ENCODE measurements around the gene TMEM119.
"Not testable (repeated sequence)": the region's sequence is repeated elsewhere in the genome, so short reads cannot be mapped to it uniquely, and the experiment has no call there.

Gene TMEM119

DNA sequence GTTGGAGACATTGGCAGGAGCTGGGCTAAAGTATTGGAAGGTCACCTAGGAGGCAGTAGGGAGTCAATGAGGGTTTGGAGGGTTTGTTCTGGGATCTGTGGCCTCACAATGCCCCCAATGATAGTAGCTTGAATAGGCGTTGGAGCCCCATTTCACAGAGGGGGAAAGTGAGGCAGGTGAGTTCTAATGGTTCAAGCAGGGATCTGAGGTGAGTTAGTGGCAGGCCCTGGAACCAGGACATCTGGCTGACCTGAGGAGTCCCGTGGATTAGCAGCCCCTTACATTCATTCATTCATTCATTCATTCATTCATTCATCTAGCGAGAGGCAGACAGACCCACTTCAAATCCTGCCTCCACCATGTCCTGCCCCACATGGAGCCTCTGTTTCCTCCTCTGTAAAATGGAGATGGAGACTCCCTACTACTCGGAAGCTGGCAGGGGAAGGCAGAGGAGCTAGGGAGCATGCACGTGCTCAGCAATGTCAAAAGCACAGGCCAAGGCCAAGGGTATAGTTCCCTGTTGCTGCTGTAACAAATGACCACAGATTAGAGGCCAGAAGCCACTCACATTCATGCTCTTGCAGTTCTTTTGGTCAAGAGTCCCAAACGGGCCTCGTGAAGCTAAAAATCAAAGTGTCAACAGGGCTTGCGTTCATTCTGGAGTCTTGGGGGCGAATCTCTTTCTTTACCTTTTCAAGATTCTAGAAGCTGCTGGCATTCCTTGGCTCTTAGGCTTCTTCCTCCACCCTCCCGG is 2.2 kb upstream of the TMEM119 start:
- no peak for DNase-seq (ENCODE audit: low spot score)

GRCh38 chr12:108599541-108599940 is 1.7 kb upstream of the TMEM119 start:
- no peak for DNase-seq (ENCODE audit: low spot score)

DNA sequence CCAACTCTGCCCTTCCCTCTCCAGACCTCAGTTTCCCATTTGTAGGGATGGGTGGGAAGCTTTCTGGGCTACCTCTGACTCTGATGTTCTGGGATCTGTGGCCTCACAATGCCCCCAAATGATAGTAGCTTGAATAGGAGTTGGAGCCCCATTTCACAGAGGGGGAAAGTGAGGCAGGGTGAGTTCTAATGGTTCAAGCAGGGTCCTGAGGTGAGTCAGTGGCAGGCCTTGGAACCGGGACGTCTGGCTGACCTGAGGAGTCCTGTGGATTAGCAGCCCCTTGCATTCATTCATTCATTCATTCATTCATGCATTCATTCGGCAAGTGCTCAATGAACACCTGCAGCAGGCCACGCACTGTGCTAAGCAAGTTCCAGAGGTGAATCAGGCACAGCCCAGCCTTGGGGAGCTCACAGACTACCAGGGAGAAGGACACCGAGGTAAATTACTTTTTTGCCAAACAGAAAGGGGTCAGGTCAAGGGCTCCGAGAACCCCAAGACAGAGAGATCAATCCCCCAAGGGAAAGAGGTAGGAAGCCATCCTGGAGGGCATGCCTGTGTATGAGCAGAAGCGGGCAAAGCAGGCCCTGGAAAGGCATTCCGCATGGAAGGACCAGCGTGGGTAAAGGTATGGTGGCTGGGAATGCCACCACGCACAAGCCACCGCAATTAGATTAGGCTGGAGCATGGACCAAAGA is 818 bp upstream of the TMEM119 start:
- DNase-seq (ENCODE audit: low spot score): no peak

- no peak for DNase-seq (ENCODE audit: low spot score)
Measured at GRCh38 chr12:108596854-108597558, 878 bp downstream of the TMEM119 start.

DNA sequence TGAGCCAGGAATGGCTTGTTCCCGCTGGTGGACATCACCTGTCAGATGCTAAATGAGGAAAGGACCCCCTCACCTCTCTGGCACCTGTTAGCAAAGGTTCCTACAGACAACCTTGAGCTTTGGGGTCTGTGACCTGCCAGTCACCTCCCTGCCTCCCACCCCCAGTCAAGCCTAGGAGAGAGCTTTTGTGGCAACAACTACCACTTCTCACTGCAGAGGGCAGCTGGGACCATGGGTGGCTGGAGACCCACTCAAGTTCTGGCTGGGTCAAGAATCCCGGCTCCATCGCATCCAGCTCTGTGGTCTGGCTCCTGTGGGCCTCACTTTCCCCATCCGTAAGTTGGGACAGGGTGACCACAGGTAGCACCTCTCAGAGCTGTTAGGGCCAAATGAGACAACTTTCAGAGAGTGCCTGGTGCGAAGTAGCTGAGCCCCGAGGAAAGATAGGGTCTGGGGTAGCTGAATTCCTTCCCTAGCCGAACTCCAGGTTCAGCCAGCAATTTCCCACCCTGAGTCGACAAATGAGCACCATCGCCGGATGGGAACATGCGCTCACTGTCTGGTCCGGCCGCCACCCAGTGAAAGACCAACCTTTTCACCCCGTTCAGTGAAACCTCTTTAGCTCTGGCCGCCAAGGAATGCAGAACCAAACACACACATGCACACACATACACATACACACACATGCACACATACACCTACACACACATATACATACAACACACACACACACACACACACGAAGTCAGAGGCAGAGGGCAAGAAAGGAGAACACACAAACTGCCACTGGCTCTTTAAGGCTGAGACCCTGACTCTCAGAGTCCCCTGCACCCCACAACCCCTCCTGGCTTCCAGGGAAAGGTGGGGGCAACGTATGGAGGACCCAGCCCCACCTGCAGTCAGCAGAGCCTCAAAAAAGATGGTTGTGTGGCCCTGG is 1.9 kb downstream of the TMEM119 start:
- no peak for DNase-seq (ENCODE audit: low spot score)

DNA sequence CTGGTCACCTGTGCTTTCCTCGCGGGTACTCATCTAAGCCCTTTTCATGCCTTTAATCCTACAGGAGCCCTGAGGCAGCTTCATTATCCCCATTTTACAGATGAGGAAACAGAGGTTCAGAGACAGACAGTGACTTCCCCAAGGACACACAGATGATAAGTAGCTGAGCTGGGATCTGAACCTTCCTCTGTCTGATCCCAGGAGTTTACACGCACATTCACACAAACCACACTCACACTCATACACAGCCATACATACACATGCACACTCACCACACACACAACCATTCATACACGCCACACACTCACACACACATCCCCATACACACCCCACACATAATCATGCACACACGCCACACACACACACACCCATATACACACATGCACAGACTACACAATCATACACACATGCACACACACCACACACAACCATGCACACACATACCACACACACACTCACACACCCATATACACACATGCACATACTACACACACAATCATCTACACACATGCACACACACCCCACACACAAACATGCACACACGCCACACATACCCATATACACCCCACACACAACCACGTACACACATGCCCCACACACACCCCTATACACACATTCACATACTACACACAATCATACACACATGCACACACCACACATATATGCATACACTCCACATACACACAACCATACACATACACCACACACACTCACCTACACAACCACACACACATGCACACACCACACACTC is 2.7 kb downstream of the TMEM119 start:
- DNase-seq (ENCODE audit: low spot score): no peak

DNA sequence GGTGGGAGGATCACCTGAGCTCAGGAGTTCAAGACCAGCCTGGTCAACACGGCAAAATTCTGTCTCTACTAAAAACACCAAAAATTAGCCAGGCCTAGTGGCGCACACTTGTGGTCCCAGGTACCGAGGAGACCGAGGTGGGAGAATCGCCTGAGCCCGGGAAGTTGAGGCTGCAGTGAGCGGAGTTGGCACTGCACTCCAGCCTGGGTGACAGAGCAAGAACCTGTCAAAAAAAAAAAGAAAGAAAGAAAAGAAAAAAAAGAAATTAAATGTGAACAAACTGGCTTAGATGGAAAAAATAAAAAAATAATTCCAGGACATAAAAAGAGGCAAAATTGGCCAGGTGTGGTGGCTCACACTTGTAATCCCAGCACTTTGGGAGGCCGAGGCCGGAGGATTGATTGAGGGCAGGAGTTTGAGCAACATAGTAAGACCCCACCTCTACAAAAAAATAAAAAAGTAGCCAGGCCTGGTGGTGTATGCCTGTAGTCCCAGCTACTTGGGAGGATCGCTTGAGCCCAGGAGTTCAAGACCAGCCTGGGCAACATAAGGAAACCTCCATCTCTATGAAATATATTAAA is 3.5 kb downstream of the TMEM119 start:
- no peak for DNase-seq (ENCODE audit: low spot score)

DNA sequence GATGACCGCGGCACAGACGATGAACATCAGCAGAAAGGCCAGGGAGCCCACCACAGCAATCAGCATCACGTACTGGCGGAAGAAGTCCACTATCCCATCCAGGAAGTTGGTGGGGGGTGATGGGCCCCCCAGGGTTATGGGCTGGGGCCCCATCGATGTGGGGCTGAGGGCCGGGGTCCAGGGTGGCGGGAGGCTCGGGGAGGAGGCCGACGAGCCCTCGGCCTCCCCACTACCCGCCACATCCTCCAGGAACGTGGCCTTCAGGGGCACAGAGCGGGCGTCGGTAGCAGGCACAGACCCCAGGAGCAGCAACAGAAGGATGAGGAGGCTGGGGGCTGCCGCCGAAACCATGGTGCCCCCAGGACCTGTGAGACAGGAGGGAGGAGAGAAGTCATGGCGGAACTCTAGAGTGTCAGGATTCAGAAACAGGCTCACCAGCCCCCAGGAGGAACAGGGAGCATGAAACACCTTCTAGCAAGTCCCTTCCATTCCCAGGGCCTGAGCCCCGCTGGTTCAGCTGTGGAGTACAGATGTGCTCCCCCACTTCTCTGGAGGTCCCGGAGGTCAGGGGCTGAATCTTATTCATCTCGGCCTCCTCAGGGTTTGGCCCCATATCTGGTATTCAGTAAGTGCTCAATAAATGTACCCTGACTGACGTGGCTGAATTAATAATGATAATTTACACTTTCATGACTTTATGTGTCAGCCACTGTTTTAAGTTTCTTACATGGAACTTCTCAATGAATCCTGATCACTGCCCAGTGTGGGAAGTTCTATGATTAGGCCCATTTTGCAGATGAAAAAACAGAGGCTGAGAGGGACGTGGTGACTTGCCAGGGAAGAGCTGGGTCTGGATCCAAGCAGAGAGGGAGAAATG is 5.6 kb downstream of the TMEM119 start:
- no peak for DNase-seq (ENCODE audit: low spot score)

DNA sequence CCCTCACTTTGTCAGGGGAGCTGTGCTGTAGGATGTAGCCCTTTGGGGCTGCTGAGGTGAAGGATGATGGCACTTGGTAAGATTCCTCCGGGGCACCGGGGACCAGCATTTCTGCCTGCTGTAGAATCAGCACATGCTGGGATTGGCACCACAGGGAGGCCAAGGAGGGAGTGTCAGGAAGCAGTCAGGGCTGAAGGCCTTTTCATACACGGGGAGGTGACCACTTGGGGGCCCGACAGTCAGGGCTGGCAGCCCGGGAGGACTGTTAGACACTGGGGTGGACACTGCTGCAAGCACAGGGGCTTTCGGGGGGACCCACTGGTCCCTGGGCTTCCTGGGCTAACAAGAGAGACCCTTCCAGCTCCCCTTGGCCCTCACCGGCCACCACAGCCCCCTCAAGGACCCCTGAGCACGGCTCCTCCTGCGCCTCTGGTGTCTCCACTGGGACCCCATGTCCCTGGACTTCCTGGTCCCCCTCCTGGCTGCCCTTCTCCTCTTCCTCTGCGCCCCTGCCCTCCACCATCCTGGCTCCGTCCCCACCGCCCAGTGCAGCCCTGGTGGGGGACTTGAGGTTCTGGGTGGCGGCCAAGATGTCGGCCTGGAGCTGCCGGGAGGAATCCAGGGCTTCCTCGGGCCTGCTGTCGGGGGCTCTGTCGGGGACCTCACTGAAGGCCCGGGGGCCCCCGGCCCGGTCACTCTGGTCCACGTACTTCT is 6.5 kb downstream of the TMEM119 start:
- no peak for DNase-seq (ENCODE audit: low spot score)

DNA sequence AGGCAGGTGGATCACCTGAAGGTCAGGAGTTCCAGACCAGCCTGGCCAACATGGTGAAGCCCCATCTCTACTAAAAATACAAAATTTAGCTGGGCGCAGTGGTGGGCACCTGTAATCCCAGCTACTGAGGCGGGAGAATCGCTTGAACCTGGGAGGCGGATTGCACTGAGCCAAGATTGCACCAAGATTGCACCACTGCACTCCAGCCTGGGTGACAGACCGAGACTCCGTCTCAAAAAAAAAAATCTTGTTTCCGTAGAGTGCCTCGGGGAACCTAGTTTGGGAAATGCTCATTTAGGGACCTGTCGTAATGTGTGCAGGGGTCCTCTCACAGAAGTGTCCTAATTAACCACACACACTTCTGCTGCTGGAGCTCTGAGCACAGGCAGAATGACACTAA is 7.4 kb downstream of the TMEM119 start:
- not testable (repeated sequence) for DNase-seq (ENCODE audit: low spot score)

DNA sequence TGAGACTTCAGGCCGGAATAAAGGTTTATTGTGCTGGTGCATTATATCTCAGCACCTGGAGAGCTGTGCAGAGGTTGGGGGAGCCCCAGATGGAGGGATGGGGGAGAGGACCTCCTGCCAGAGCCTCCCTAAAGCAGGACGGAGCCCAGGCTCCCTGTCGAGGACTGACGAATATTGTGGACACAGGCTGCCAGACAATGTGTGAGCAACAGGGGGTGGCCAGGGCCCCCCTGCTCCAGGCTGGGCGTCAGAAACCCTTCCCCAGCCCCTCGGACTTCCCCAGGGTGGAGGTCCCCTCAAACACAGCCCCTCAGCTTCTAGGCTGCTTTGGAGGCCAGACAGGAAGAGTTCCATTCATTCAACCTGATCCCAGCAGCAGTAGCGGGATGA is 8.0 kb downstream of the TMEM119 start:
- no peak for DNase-seq (ENCODE audit: low spot score)

DNA sequence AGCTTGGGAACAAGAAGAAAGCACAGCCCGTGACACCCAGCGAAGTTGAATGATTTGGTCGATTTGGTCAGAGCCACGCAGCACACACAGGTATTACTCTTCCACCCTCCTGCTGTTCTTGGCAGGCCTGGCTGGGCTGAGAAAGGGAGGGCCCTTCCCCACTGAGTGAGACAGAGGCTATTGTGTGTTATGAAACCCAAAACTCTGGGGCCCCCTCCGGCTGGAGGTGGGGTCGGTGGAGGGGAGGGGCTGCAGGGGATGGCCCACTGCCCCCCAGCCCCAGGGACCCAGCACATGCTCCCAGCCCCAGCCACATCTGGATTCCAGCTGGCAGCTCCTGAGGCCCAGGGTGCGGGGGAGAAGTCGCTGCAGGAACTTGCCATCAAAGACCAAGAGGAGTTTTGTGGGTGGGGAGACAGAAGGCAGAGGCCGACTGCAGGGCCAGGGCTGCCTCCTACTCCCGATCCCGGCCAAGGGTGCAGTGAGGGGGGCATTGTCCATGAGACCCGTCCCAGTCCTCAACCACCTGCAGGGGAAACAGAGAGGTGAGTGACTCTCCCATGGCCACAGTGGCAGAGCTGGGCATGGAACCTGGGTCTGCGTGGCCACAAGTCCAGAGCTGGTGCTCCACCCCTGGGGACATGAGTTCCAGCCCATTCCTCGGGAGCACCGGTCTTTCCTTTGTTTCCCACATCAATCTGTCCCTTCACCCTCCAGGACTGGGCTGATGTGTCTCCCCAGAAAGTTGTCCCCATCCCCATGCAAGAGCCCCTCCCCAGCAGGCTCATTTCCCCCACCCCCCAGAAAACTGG is 8.7 kb downstream of the TMEM119 start:
- DNase-seq (ENCODE audit: low spot score): no peak

GRCh38 chr12:108587826-108588225 is 10.1 kb downstream of the TMEM119 start:
- no peak for DNase-seq (ENCODE audit: low spot score)

- DNase-seq (ENCODE audit: low spot score): no peak
Measured at GRCh38 chr12:108586306-108586705, 11.6 kb downstream of the TMEM119 start.

- no peak for DNase-seq (ENCODE audit: low spot score)
Measured at GRCh38 chr12:108585864-108586263, 12.0 kb downstream of the TMEM119 start.

DNA sequence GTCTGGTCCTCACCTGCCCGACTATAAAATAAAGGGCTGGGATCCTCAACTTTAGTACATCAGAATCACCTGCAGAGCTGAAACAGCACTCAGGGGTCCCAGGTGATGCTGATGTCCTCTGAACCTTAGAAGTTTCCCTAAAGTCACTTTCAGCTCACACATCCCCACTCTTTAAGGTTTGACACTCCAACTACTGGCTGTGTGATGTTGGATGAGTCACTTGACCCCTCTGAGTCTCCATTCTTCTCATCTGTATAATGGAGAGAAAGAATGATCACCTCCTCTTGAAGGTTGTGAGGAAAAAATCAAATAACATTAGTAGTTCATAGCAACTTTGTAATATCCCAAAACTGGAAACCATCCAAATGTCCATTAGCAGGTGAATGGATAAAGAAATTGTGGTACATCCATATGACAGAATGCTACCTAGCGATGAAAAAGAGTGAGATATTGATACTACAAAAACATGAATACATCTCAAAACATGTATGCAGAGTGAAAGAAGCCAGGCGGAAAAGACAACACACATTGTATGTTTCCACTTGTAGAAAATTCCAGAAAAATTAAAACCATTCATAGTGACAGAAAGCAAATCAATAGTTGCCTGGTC is 13.3 kb downstream of the TMEM119 start:
- no peak for DNase-seq (ENCODE audit: low spot score)

- peak; percentile 58 for DNase-seq (ENCODE audit: low spot score)
Measured at GRCh38 chr12:108583991-108584390, 13.9 kb downstream of the TMEM119 start.

Data from HuH-7 (cell line).